A172 (cell line): Measurements from ENCODE around the gene CRHBP. TPM values are rescaled to one million over a fixed set of nuclear protein-coding genes. Genes with fewer than 3 reads are reported as not detected.
"Not testable (repeated sequence)": the region's sequence is repeated elsewhere in the genome, so short reads cannot be mapped to it uniquely, and the experiment has no call there.

Source experiments
- DNase-seq: peaks from one replicate; pipeline ENCODE4 v3.0.0-alpha.2; 2015; ENCODE audit warnings: low spot score
- total RNA-seq: library from RNA; depleted of rRNA; stranded (reverse); fragments of >200 nt; shearing (Covaris generic); gene quantifications from 2 replicates; pipeline ENCODE4 v1.2.3, GENCODE V29; 2014; rRNA removed

Gene CRHBP
- 0.14 TPM in 1 of 2 replicates, not detected in the other for total RNA-seq

DNA sequence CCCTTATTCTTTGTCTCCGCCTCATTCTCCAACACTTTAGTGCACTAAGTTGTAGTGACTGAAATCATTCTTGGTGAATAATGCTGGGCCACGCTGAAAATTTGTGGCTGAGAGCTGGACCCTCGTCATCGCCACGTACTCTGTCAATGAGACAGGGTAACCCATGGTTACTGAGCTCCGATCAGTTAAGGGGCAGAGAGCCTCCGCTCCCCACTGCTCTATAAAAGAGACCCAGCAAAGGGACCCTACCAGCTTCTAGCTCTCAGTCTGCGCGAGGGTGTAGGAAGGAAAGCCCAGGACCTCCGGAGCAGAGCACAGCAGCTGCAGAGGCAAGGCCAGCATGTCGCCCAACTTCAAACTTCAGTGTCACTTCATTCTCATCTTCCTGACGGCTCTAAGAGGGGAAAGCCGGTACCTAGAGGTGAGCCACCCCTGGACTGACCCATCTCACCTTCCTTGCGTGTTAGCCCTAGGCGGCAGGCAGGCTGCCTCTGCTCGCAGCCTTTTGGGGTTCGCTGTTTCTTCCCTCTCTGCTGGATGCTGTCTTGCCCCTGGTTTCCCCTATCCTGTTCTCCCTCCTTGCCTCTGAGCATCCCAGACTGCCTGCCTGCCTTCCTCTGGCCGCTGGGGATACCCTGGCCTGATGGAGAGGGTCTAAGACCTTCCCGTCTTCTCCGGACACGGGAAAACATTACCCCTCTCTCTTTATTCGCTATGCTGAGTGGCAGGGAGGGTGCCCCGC is at the start of gene CRHBP:
Gene CRHBP, plus strand, starts transcription at position 251 of the 742 bp plus-strand sequence. Its CDS starts 90 bp downstream, at position 341.
- DNase-seq, result no peak

DNA sequence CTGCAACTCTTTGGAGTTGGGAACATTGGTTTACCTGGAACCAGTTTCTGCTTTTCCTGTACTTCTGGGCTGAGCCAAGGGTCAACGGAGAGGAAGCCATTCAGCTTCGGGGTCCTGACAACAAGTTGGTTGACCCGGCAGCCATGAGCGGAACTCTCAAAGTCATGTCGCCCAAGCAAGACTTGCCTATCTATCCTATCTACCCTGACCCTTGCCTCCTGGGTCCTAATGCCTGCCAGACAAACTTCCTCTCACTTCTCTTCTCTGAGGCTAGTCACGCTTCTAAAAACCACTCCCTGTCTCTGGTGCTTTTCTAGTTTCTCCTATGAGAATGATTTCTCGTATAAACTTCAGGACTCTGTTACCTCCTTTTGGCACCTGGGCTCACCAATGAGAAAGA is 44.7 kb upstream of the CRHBP start:
- no peak for DNase-seq

GRCh38 chr5:76910344-76910933 is 42.4 kb upstream of the CRHBP start:
- not testable (repeated sequence) for DNase-seq

GRCh38 chr5:76914671-76915070 is 38.2 kb upstream of the CRHBP start:
- not testable (repeated sequence) for DNase-seq

DNA sequence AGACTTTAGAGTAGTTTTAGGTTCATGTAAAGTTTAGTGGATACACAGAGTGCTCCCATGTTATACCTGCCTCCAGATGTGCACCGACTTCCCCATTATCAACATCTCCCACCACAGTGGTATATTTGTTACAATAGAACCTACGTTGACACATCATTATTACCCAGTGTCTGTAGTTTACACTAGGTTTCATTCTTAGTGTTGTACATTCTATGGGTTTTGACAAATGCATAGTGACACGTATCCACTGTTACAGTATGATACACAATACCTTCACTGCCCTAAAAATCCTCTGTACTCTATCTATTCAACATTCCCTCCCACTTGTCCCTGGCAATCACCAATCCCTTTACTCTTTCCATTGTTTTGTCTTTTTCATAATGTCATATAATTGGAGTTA is 34.3 kb upstream of the CRHBP start:
- DNase-seq, result no peak

GRCh38 chr5:76920491-76920890 is 32.4 kb upstream of the CRHBP start:
- no peak for DNase-seq

- DNase-seq, result peak; percentile 12
Measured at GRCh38 chr5:76926329-76927105, 26.3 kb upstream of the CRHBP start.

- DNase-seq, result no peak
Measured at GRCh38 chr5:76927961-76928360, 24.9 kb upstream of the CRHBP start.

DNA sequence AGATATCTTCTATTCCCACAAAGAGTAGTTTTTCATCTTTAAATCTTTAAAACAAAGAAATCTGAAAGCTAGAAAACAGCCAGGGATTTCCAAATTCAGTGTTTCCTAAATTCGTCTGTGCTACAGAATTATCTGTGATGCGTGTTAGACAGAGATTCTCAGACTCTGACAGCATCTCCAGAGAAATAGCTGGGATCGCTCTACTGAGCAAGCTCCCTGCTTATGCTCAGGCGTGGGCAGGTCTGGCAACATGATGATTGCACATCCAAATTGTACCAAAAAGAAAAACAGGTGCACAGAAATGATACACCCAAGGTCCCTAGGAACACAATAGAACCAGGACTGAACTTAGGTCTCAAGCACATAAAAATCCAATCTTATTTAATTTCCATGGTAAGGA is 22.8 kb upstream of the CRHBP start:
- no peak for DNase-seq

GRCh38 chr5:76938177-76938576 is 14.7 kb upstream of the CRHBP start:
- no peak for DNase-seq

GRCh38 chr5:76941000-76941399 is 11.8 kb upstream of the CRHBP start:
- no peak for DNase-seq

DNA sequence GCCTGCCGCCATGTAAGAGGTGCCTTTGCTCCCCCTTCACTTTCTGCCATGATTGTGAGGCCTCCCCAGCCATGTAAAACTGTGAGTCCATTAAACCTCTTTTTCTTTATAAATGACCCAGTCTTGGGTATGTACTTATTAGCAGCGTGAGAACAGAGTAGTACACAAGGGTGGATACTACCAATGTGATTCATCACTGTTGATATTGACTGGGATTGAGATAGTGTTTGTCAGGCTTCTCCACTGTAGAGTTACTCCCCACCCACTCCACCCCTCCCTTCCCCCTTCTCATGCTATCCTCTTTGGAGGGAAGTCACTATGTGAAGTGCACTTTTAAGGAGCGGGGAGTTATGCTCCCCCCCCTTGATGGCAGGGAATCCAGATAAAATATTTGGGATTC is 11.4 kb upstream of the CRHBP start:
- DNase-seq, result no peak

GRCh38 chr5:76942581-76942980 is 10.3 kb upstream of the CRHBP start:
- peak; percentile 67 for DNase-seq

DNA sequence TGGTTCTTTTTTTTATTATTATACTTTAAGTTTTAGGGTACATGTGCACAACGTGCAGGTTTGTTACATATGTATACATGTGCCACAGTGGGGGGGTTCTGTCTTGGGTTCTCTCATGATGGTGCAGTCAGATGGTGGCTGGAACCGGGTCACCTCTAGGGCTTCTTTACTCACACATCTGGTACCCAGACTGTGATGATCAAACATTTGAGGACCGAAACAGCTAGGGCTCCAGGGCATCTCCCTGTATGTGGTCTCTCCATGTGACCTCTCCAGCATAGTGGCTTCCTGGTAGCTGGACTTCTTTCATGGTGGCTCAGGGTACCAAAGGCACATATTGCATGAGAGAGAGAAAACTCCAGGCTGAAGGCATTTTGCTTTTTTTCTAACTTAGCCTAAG is 9.8 kb upstream of the CRHBP start:
- no peak for DNase-seq

GRCh38 chr5:76944638-76945037 is 8.2 kb upstream of the CRHBP start:
- DNase-seq, result no peak

GRCh38 chr5:76945238-76945637 is 7.6 kb upstream of the CRHBP start:
- not testable (repeated sequence) for DNase-seq

GRCh38 chr5:76946090-76946489 is 6.8 kb upstream of the CRHBP start:
- no peak for DNase-seq

DNA sequence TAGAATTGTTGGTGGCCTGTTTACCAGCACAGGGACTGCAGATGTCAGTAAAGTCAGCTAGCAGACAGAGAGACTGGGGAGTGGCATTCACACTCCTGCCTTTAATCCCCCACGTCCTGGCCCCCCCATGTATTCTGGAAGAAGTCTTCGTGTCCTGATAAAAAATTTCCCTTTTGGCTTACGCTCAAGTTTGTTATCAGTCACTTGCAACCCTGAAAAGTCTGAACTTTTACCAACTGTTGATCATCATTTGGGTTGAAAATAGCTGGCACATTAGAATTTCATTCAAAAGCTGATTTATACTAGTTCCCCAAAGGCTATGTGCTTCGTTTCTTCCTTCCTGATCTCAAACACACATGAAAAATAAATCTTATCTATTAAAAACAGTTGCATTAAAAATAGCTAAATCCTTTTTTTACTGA is 5.8 kb upstream of the CRHBP start:
- no peak for DNase-seq

DNA sequence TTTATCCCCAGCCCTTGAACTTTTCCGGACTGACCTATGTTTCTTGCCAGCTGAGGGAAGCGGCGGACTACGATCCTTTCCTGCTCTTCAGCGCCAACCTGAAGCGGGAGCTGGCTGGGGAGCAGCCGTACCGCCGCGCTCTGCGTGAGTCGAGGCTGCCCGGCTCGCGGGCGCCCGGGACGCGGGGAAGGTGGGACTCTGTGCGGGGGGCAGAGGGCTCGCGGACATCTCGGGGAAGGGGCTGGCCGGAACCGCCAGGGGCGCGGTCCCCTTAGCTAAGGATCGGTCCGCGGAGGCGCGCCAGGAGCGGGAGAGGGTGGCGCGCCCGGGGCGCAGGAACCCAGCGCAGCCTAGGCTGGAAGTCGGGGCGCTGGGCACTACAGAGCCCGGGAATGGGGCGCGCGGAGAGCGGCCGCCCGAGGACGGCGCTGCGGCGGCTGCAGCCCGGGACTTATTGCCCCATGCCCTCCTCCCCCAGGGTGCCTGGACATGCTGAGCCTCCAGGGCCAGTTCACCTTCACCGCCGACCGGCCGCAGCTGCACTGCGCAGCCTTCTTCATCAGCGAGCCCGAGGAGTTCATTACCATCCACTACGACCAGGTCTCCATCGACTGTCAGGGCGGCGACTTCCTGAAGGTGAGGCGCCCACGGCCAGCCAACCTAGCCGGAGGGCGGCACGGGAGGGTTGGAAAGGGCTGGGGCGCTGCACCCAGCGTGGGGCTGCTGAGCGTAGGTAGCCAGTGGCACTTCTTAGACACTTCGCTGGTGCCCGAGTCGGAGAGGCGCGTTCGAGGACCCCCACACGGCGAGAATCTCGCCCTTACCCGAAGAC is 922 bp downstream of the CRHBP start:
- no peak for DNase-seq

- no peak for DNase-seq
Measured at GRCh38 chr5:76954383-76954763, 1.5 kb downstream of the CRHBP start.

DNA sequence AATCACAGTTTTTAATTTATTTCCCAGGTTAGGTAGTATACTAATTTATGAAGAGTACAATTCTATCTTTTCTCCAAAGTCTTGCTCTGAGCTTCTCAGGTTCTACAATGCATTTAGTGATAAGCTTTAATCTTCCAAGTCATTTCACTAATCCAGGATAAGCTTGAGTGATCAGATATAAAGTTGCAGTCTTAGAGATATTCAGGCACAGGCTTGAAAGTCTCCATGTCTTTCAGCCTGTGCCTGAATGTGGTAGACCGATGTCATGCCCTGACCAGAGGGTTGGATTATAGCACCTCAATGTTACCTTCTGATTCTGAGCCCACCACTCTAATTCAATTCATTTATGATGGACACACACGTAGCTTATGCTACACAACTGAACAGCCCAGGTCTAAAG is 3.2 kb downstream of the CRHBP start:
- no peak for DNase-seq
